Measurements from ENCODE around the gene MRPL14. TPM values are rescaled to one million over a fixed set of nuclear protein-coding genes. Genes with fewer than 3 reads are reported as not detected.

The MRPL14 gene
- total and polyA plus RNA-seq, 4 donors: 34.6 to 118 (median 40.9) TPM

DNA sequence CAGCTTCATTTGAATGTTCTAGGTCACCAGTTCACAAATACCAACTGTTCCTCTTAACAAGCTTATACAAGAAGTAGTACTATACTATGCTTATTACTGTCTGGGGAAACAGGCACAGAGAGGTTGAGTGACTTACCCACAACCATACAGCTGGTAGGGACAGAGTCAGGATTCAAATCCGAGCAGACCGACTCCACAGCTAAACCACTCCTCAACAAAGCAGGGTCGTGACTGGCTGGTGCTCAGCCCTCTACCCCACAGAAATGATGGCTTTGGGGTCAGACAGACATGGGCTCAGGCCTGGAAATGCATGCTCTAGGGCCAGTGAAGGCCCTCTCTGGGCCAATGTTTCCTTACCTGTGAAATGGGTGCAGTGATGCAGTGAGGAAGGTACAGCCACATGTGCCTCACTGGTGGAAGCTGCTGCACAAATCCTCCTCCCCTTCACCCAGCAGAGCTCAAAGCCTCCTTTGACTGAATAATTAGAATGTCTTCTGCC is 63.6 kb downstream of the MRPL14 start:
- WGBS: 94% methylated on average over 3 of the region's 3 CpGs
- H3K9ac ChIP-seq (ENCODE audit: low read depth in 1 of 2, low read length in 2 of 2): no peak overlapping the region
- H3K9me3 ChIP-seq (ENCODE audit: control insufficient read depth in 4 of 4, low read length in 3 of 4): no peaks in the 10 kb centered on the region
- H3K27ac ChIP-seq (ENCODE audit: low read depth in 1 of 2, low read length in 2 of 2): peak overlapping the region in 1 of 2 donors; percentile 23
- no peaks in the 10 kb centered on the region for H3K27me3 ChIP-seq (ENCODE audit: control insufficient read depth in 4 of 4, insufficient read depth in 4 of 4, low read length in 3 of 4)
- H3K4me3 ChIP-seq (ENCODE audit: low read depth in 1 of 3, low read length in 3 of 3): no peak overlapping the region
- no peaks in the 10 kb centered on the region for H3K36me3 ChIP-seq (ENCODE audit: control insufficient read depth in 4 of 4, insufficient read depth in 3 of 4, low read depth in 1 of 4, low read length in 3 of 4)
- DNase-seq (ENCODE audit: low spot score): no peak
- H3K4me1 ChIP-seq (ENCODE audit: control insufficient read depth in 4 of 4, insufficient read depth in 4 of 4, low read length in 3 of 4): peaks cover 0 to 1% (median 0%) of the 10 kb centered on the region in 4 donors
- no peak for TF ChIP-seq SP1 (IDR thresholded peaks at IDR 0.05)
- TF ChIP-seq, protein P1, sequence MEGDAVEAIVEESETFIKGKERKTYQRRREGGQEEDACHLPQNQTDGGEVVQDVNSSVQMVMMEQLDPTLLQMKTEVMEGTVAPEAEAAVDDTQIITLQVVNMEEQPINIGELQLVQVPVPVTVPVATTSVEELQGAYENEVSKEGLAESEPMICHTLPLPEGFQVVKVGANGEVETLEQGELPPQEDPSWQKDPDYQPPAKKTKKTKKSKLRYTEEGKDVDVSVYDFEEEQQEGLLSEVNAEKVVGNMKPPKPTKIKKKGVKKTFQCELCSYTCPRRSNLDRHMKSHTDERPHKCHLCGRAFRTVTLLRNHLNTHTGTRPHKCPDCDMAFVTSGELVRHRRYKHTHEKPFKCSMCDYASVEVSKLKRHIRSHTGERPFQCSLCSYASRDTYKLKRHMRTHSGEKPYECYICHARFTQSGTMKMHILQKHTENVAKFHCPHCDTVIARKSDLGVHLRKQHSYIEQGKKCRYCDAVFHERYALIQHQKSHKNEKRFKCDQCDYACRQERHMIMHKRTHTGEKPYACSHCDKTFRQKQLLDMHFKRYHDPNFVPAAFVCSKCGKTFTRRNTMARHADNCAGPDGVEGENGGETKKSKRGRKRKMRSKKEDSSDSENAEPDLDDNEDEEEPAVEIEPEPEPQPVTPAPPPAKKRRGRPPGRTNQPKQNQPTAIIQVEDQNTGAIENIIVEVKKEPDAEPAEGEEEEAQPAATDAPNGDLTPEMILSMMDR (IDR thresholded peaks at IDR 0.05; ENCODE audit: low read depth, low read length, missing input control): no peak
- TF ChIP-seq YY1 (IDR thresholded peaks at IDR 0.05): no peak
- no peak for TF ChIP-seq FOXA2 (IDR thresholded peaks at IDR 0.05)
- TF ChIP-seq NR2F2 (IDR thresholded peaks at IDR 0.05): no peak
- TF ChIP-seq, protein P2, sequence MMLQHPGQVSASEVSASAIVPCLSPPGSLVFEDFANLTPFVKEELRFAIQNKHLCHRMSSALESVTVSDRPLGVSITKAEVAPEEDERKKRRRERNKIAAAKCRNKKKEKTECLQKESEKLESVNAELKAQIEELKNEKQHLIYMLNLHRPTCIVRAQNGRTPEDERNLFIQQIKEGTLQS (IDR thresholded peaks at IDR 0.05): no peak
- no peak for TF ChIP-seq HNF4G (IDR thresholded peaks at IDR 0.05)
- no peak for TF ChIP-seq TAF1 (conservative IDR thresholded peaks at IDR 0.05)
- TF ChIP-seq GABPA (IDR thresholded peaks at IDR 0.05 in 1 of 2, conservative IDR thresholded peaks at IDR 0.05 in 1 of 2): no peak
- TF ChIP-seq, protein P3, sequence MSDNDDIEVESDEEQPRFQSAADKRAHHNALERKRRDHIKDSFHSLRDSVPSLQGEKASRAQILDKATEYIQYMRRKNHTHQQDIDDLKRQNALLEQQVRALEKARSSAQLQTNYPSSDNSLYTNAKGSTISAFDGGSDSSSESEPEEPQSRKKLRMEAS (IDR thresholded peaks at IDR 0.05): no peak
- no peak for TF ChIP-seq EGR1 (IDR thresholded peaks at IDR 0.05; ENCODE audit: low read depth in 2 of 2)
- TF ChIP-seq JUND (IDR thresholded peaks at IDR 0.05): no peak
- TF ChIP-seq, protein P4, sequence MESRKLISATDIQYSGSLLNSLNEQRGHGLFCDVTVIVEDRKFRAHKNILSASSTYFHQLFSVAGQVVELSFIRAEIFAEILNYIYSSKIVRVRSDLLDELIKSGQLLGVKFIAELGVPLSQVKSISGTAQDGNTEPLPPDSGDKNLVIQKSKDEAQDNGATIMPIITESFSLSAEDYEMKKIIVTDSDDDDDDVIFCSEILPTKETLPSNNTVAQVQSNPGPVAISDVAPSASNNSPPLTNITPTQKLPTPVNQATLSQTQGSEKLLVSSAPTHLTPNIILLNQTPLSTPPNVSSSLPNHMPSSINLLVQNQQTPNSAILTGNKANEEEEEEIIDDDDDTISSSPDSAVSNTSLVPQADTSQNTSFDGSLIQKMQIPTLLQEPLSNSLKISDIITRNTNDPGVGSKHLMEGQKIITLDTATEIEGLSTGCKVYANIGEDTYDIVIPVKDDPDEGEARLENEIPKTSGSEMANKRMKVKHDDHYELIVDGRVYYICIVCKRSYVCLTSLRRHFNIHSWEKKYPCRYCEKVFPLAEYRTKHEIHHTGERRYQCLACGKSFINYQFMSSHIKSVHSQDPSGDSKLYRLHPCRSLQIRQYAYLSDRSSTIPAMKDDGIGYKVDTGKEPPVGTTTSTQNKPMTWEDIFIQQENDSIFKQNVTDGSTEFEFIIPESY (IDR thresholded peaks at IDR 0.05): no peak
- TF ChIP-seq RXRA (IDR thresholded peaks at IDR 0.05): no peak

Other genes with a start within 250 kb of the MRPL14 start
- 10 to 100 TPM; 53.8 to 64.9 TPM for gene TMEM63B, start 102 bp upstream of the MRPL14 start, total RNA-seq
- gene TMEM63B, start 102 bp upstream of the MRPL14 start, polyA plus RNA-seq: 10 to 100 TPM in 1 of 2 donors, 1 to 10 TPM in 1; 9.6 to 21.4 TPM
- under 1 TPM; 0.08 to 0.19 TPM for gene CAPN11, start 31.4 kb upstream of the MRPL14 start, total RNA-seq
- gene CAPN11, start 31.4 kb upstream of the MRPL14 start, polyA plus RNA-seq: under 1 TPM in 1 of 2 donors, not detected in 1; 0.09 TPM
- gene MYMX, start 89.5 kb upstream of the MRPL14 start, total RNA-seq: not detected
- under 1 TPM in 1 of 2 donors, not detected in 1; 0.14 TPM for gene MYMX, start 89.5 kb upstream of the MRPL14 start, polyA plus RNA-seq
- gene SLC29A1, start 96.1 kb upstream of the MRPL14 start, total RNA-seq: 10 to 100 TPM; 15.8 to 67.2 TPM
- 10 to 100 TPM; 15.1 to 17.5 TPM for gene SLC29A1, start 96.1 kb upstream of the MRPL14 start, polyA plus RNA-seq
- 100 to 1,000 TPM; 170 to 281 TPM for gene HSP90AB1, start 119.6 kb upstream of the MRPL14 start, total RNA-seq
- gene HSP90AB1, start 119.6 kb upstream of the MRPL14 start, polyA plus RNA-seq: 100 to 1,000 TPM; 129 to 235 TPM
- 10 to 100 TPM; 19.8 to 22.4 TPM for gene SLC35B2, start 130.1 kb upstream of the MRPL14 start, total RNA-seq
- gene SLC35B2, start 130.1 kb upstream of the MRPL14 start, polyA plus RNA-seq: 10 to 100 TPM; 18.9 to 27.0 TPM
- gene NFKBIE, start 138.1 kb upstream of the MRPL14 start, total RNA-seq: 1 to 10 TPM; 4.9 TPM
- gene NFKBIE, start 138.1 kb upstream of the MRPL14 start, polyA plus RNA-seq: 1 to 10 TPM; 3.7 to 4.6 TPM
- gene TMEM151B, start 143.0 kb upstream of the MRPL14 start, total RNA-seq: not detected
- not detected for gene TMEM151B, start 143.0 kb upstream of the MRPL14 start, polyA plus RNA-seq
- gene AARS2, start 185.9 kb upstream of the MRPL14 start, total RNA-seq: 1 to 10 TPM; 9.2 to 9.6 TPM
- gene AARS2, start 185.9 kb upstream of the MRPL14 start, polyA plus RNA-seq: 1 to 10 TPM; 1.9 to 4.5 TPM
- gene SPATS1, start 215.2 kb upstream of the MRPL14 start, total RNA-seq: not detected
- gene SPATS1, start 215.2 kb upstream of the MRPL14 start, polyA plus RNA-seq: not detected

All from liver (tissue), 9 donors.